ENCODE results near the gene DRD3. TPM values are rescaled to one million over a fixed set of nuclear protein-coding genes. Genes with fewer than 3 reads are reported as not detected.

DRD3 gene
- total and polyA plus RNA-seq, 2 experiments from 2014 or later, result 0.21 to 0.65 TPM

- no peak for TF ChIP-seq ZNF462 (CRISPR knock-in tag; IDR thresholded peaks at IDR 0.05)
Observed at GRCh38 chr3:114080201-114080600, 98.7 kb downstream of the DRD3 start (continued).

- Histone ChIP-seq H3K4me2 (no peak overlapping the region), H4K20me1 (replicated peaks; ENCODE audit: insufficient read depth) (peaks cover 6% of the 10 kb centered on the region; the same call in 1 of the 2 replicates), H3K36me3 (ENCODE audit: insufficient read depth) (peaks cover 67% of the 10 kb centered on the region), H2AFZ (no peak overlapping the region), H3F3A (replicated peaks; ENCODE audit: low read depth) (no peaks in the 10 kb centered on the region), H3K4me3 (no peak overlapping the region), H3K27me3 (ENCODE audit: insufficient read depth) (no peaks in the 10 kb centered on the region), H3K27ac (ENCODE audit: low read depth) (no peak overlapping the region), H3K79me2 (replicated peaks; ENCODE audit: insufficient read depth) (peaks cover 7% of the 10 kb centered on the region), H3K4me1 (ENCODE audit: insufficient read depth) (no peaks in the 10 kb centered on the region), H3K9me2 (ENCODE audit: insufficient read depth) (no peaks in the 10 kb centered on the region)
- Mint-ChIP-seq H3K4me1 (no peaks in the 10 kb centered on the region), H3K36me3 (ENCODE audit: low read depth) (peaks cover 96% of the 10 kb centered on the region), H3K9me3 (no peaks in the 10 kb centered on the region), H3K27ac (no peak overlapping the region), H3K4me3 (no peak overlapping the region), H3K27me3 (ENCODE audit: insufficient read depth, low read depth, poor library complexity) (peaks cover 2% of the 10 kb centered on the region)
- DNase-seq (ENCODE audit: low spot score) (no peak), ATAC-seq (no peak)
- TF ChIP-seq ZNF114 (CRISPR knock-in tag; IDR thresholded peaks at IDR 0.05) (no peak), REST (IDR thresholded peaks at IDR 0.05; ENCODE audit: unreplicated experiment) (no peak), POLR2AphosphoS5 (IDR thresholded peaks at IDR 0.05; ENCODE audit: low read depth) (no peak), ZNF462 (CRISPR knock-in tag; IDR thresholded peaks at IDR 0.05) (no peak), ZNF331 (CRISPR knock-in tag; IDR thresholded peaks at IDR 0.05; ENCODE audit: low read depth) (no peak), EZH2phosphoT487 (IDR thresholded peaks at IDR 0.05; ENCODE audit: unreplicated experiment) (no peak)
Observed at GRCh38 chr3:114079761-114080160, 99.1 kb downstream of the DRD3 start.
